ENCODE measurements around the gene HMCN2. TPM values are rescaled to one million over a fixed set of nuclear protein-coding genes. Genes with fewer than 3 reads are reported as not detected.

The HMCN2 gene
- total RNA-seq, 2 donors from 2014 or later = 1.3 to 7.3 TPM

DNA sequence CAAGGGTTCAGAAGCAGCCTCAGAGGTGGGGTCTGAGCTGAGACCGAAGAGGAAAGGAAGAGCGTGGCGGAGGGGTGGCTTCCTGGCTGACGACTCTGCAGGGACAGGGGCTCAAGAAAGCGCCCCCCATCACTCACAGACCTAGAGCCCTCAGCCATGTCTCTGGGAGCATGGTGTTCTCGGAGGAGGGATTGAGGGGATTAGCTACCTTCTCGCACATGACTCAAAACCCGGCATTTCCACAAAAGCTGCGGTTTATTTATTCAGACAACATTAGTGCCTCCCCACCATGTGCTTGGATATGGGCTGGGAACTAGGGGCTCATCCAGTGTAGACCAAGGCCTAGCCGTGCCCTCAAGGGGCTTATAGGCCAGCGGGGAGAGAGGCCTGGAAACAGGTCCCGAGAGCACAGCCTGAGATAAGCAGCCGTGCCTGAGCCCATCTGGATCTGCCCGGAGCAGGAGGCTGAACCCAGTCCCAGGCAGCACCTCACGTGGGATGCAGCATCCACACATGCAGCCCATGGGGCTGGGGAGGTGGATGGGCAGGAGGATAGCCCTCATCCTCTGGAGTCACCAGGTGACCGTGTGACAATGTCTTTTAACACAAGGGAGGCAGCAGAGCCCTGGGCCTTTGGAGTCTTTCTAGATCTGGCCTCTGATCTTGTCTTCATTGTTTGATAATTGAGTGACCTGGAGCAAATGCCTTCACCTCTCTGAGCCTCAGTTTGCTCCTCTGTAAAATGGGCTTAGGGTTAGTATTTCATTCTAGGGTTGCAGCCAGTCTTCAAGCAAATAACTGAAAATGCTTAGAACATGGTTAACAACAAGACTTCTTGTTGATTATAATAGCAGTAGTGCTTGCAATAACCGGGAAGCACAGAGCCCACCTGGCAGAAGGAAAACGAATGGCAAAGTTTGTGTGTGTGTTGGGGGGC, 878 bp upstream of the HMCN2 start:
- H3K4me3 ChIP-seq = peak overlapping the region in 1 of 2 donors; percentile 50
- no peaks in the 10 kb centered on the region for H3K36me3 ChIP-seq
- peak overlapping the region in 1 of 2 donors; percentile 66 for H3K27ac ChIP-seq
- H3K27me3 ChIP-seq = peaks cover 0 to 19% of the 10 kb centered on the region in 2 donors
- H3K4me1 ChIP-seq = peaks cover 0 to 36% of the 10 kb centered on the region in 2 donors
- TF ChIP-seq, protein P1, sequence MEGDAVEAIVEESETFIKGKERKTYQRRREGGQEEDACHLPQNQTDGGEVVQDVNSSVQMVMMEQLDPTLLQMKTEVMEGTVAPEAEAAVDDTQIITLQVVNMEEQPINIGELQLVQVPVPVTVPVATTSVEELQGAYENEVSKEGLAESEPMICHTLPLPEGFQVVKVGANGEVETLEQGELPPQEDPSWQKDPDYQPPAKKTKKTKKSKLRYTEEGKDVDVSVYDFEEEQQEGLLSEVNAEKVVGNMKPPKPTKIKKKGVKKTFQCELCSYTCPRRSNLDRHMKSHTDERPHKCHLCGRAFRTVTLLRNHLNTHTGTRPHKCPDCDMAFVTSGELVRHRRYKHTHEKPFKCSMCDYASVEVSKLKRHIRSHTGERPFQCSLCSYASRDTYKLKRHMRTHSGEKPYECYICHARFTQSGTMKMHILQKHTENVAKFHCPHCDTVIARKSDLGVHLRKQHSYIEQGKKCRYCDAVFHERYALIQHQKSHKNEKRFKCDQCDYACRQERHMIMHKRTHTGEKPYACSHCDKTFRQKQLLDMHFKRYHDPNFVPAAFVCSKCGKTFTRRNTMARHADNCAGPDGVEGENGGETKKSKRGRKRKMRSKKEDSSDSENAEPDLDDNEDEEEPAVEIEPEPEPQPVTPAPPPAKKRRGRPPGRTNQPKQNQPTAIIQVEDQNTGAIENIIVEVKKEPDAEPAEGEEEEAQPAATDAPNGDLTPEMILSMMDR (IDR thresholded peaks at IDR 0.05) = no peak
- H3K9me3 ChIP-seq = no peaks in the 10 kb centered on the region
- DNase-seq (ENCODE audit: low spot score) = no peak

DNA sequence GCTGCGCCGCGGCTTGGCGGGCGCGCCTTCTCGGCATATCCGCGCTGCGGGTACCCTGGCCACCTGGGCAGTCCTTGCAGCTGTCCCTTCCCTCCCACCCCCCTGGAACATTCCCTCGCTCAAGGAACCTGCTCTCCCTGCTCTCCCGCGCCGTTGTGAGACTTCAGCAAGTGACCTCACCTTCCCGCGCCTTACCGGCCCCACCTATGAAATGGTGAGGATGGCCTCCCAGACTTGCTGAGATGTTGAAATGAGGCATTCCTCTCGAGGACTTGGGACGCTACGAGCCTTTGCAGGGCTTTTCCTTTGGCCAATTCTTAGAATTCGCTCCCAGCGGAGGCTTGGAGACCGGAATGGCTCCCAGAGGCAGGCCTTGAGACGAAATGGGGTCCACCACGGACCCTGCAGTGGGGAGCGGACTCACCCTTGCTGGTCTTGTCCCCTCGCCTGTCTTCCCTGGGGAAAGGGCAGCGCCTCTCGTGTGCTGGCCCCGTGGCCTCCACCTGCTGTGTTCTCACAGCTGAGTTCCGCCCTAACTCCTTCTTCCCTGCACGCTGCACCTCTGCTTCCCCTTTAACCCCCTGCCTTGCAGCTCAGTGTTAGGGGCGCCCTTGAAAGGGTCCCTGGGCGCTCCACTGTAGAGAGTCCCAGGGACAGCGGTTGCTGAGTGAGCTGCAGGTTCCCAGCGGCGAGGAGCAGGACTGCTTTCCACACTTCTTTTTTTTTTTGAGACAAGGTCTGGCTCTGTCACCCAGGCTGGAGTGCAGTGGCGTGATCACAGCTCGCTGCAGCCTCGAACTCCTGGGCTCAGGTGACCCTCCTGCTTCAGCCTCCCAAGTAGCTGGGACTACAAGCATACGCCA, 907 bp downstream of the HMCN2 start:
- peak overlapping the region; percentile 42 to 66 for H3K27ac ChIP-seq
- TF ChIP-seq, protein P1 (IDR thresholded peaks at IDR 0.05) = no peak
- no peaks in the 10 kb centered on the region for H3K9me3 ChIP-seq
- H3K36me3 ChIP-seq = no peaks in the 10 kb centered on the region
- DNase-seq (ENCODE audit: low spot score) = no peak
- peaks cover 0 to 19% of the 10 kb centered on the region in 2 donors for H3K27me3 ChIP-seq
- peaks cover 0 to 41% of the 10 kb centered on the region in 2 donors for H3K4me1 ChIP-seq
- H3K4me3 ChIP-seq = peak overlapping the region; percentile 19 to 50

- H3K9me3 ChIP-seq = no peaks in the 10 kb centered on the region
- H3K4me3 ChIP-seq = no peak overlapping the region
- H3K36me3 ChIP-seq = no peaks in the 10 kb centered on the region
- H3K27ac ChIP-seq = peak overlapping the region; percentile 64 to 66
- H3K4me1 ChIP-seq = peaks cover 0 to 50% of the 10 kb centered on the region in 2 donors
- H3K27me3 ChIP-seq = peaks cover 0 to 19% of the 10 kb centered on the region in 2 donors
- no peak for DNase-seq (ENCODE audit: low spot score)
- TF ChIP-seq, protein P1 (IDR thresholded peaks at IDR 0.05) = no peak
Observed at GRCh38 chr9:130267930-130268329, 2.4 kb downstream of the HMCN2 start.

- Histone ChIP-seq H3K4me3 (peak overlapping the region in 1 of 2 donors; percentile 15), H3K27me3 (peaks cover 0 to 19% of the 10 kb centered on the region in 2 donors), H3K27ac (peak overlapping the region; percentile 64 to 66), H3K36me3 (no peaks in the 10 kb centered on the region), H3K4me1 (peaks cover 0 to 48% of the 10 kb centered on the region in 2 donors), H3K9me3 (no peaks in the 10 kb centered on the region)
- no peak for DNase-seq (ENCODE audit: low spot score)
- TF ChIP-seq, protein P1 (IDR thresholded peaks at IDR 0.05) = no peak
Observed at GRCh38 chr9:130268521-130269211, 3.1 kb downstream of the HMCN2 start.

DNA sequence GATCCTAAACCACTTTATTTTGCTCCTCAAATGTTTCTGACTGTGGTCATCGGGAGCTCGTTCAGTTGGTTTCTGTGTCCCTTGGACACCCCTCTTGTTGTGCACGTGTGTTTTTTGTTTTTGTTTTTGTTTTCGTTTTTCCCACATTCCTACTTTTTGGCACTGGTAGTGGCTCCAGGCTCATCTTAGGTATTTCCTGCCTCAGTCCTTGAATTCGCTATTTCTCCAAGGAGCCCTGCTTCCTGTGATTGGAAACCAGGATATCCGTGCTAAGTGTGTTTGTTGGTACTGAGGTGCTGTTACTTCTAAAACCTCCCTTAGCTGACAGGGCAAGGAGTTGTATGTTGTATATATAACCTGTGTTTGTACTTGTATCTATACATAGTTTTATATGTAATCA, 5.9 kb downstream of the HMCN2 start:
- TF ChIP-seq, protein P1 (IDR thresholded peaks at IDR 0.05) = no peak
- no peaks in the 10 kb centered on the region for H3K9me3 ChIP-seq
- H3K4me1 ChIP-seq = peaks cover 0 to 22% of the 10 kb centered on the region in 2 donors
- H3K4me3 ChIP-seq = peak overlapping the region in 1 of 2 donors; percentile 15
- no peak for DNase-seq (ENCODE audit: low spot score)
- H3K27ac ChIP-seq = peak overlapping the region; percentile 42 to 60
- H3K36me3 ChIP-seq = no peaks in the 10 kb centered on the region
- peaks cover 0 to 1% of the 10 kb centered on the region in 2 donors for H3K27me3 ChIP-seq

Measured in right atrium auricular region (tissue), 2 donors.